Liver (tissue), 9 donors: Measurements from ENCODE around the gene TMEM117. TPM values are rescaled to one million over a fixed set of nuclear protein-coding genes. Genes with fewer than 3 reads are reported as not detected.

Experiments used
- DNase-seq: peaks from one replicate; pipeline ENCODE4 v3.0.0-alpha.2; 2017; ENCODE audit warnings: low spot score
- H3K27ac ChIP-seq, 2 donors: one replicate each; pipeline ENCODE4 v1.7.0; 2013; ENCODE audit warnings: inconsistent platforms in 2 of 2, low read length in 2 of 2, control low read depth in 1 of 2, low read depth in 1 of 2, mild to moderate bottlenecking in 1 of 2
- H3K27me3 ChIP-seq, 4 donors: one replicate each; pipeline versions ENCODE4 v1.6.1 to v1.7.0; 2013; ENCODE audit warnings: low read length in 3 of 4, inconsistent platforms in 1 of 4, mild to moderate bottlenecking in 1 of 4, moderate library complexity in 1 of 4; ENCODE audit not compliant: control insufficient read depth in 4 of 4, insufficient read depth in 4 of 4
- H3K36me3 ChIP-seq, 4 donors: one replicate each; pipeline versions ENCODE4 v1.6.1 to v1.7.0; 2013; ENCODE audit warnings: low read length in 3 of 4, mild to moderate bottlenecking in 3 of 4, low read depth in 1 of 4, moderate library complexity in 1 of 4; ENCODE audit not compliant: control insufficient read depth in 4 of 4, insufficient read depth in 3 of 4
- H3K4me1 ChIP-seq, 4 donors: one replicate each; pipeline versions ENCODE4 v1.6.1 to v1.7.0; 2013; ENCODE audit warnings: low read length in 3 of 4, mild to moderate bottlenecking in 3 of 4, moderate library complexity in 1 of 4; ENCODE audit not compliant: control insufficient read depth in 4 of 4, insufficient read depth in 4 of 4
- H3K4me3 ChIP-seq, 3 donors: one replicate each; pipeline versions ENCODE4 v1.6.1 to v1.7.0; 2013; ENCODE audit warnings: low read length in 3 of 3, control low read depth in 1 of 3, low read depth in 1 of 3, mild to moderate bottlenecking in 1 of 3
- H3K9ac ChIP-seq, 2 donors: one replicate each; pipeline ENCODE4 v1.7.0; 2013; ENCODE audit warnings: low read length in 2 of 2, mild to moderate bottlenecking in 2 of 2, moderate library complexity in 2 of 2, control low read depth in 1 of 2, low read depth in 1 of 2
- H3K9me3 ChIP-seq, 4 donors: one replicate each; pipeline versions ENCODE4 v1.6.1 to v1.7.0; 2013; ENCODE audit warnings: low read length in 3 of 4; ENCODE audit not compliant: control insufficient read depth in 4 of 4
- ATF3 ChIP-seq: IDR thresholded peaks from 2 replicates; pipeline ENCODE4 v1.6.1; 2016; ENCODE audit warnings: antibody characterized with exemption
- CTCF ChIP-seq: fragments of 150-350 bp; IDR thresholded peaks from 2 replicates; pipeline ENCODE4 v1.5.1; 2017; ENCODE audit warnings: improper control_type of control experiment, low read depth, low read length; ENCODE audit not compliant: missing input control
- EGR1 ChIP-seq, 2 donors: IDR thresholded peaks; 2 replicates each; pipeline ENCODE4 v1.6.1; 2016 to 2018; ENCODE audit warnings: antibody characterized with exemption in 2 of 2, low read depth in 2 of 2
- FOXA1 ChIP-seq: IDR thresholded peaks from 2 replicates; pipeline ENCODE4 v1.6.1; 2016; ENCODE audit warnings: antibody characterized with exemption
- FOXA2 ChIP-seq: IDR thresholded peaks from 2 replicates; pipeline ENCODE4 v1.6.1; 2016; ENCODE audit warnings: antibody characterized with exemption
- GABPA ChIP-seq, 2 donors: IDR thresholded peaks in 1 of 2; conservative IDR thresholded peaks in 1 of 2; 2 replicates each; pipeline ENCODE4 v1.6.1; 2016; ENCODE audit warnings: antibody characterized with exemption in 2 of 2, mild to moderate bottlenecking in 1 of 2, moderate library complexity in 1 of 2
- HNF4A ChIP-seq, 2 donors: conservative IDR thresholded peaks; 2 replicates each; pipeline ENCODE4 v1.6.1; 2016; ENCODE audit warnings: antibody characterized with exemption in 2 of 2, mild to moderate bottlenecking in 2 of 2
- HNF4G ChIP-seq: IDR thresholded peaks from 2 replicates; pipeline ENCODE4 v1.6.1; 2016; ENCODE audit warnings: antibody characterized with exemption
- JUND ChIP-seq, 2 donors: IDR thresholded peaks; 2 replicates each; pipeline ENCODE4 v1.6.1; 2016; ENCODE audit warnings: antibody characterized with exemption in 2 of 2
- MAX ChIP-seq: IDR thresholded peaks from 2 replicates; pipeline ENCODE4 v1.6.1; 2016; ENCODE audit warnings: antibody characterized with exemption
- NR2F2 ChIP-seq: IDR thresholded peaks from 2 replicates; pipeline ENCODE4 v1.6.1; 2016; ENCODE audit warnings: antibody characterized with exemption
- RAD21 ChIP-seq, 2 donors: IDR thresholded peaks; 2 replicates each; pipeline ENCODE4 v1.6.1; 2016; ENCODE audit warnings: antibody characterized with exemption in 2 of 2, mild to moderate bottlenecking in 2 of 2
- REST ChIP-seq: IDR thresholded peaks from 2 replicates; pipeline ENCODE4 v1.6.1; 2016; ENCODE audit warnings: antibody characterized with exemption, mild to moderate bottlenecking
- RXRA ChIP-seq, 2 donors: IDR thresholded peaks; 2 replicates each; pipeline ENCODE4 v1.6.1; 2017 to 2018; ENCODE audit warnings: antibody characterized with exemption in 2 of 2, mild to moderate bottlenecking in 1 of 2
- SP1 ChIP-seq: IDR thresholded peaks from 2 replicates; pipeline ENCODE4 v1.6.1; 2018; ENCODE audit warnings: antibody characterized with exemption, mild to moderate bottlenecking
- TAF1 ChIP-seq: conservative IDR thresholded peaks from 2 replicates; pipeline ENCODE4 v1.6.1; 2016; ENCODE audit warnings: antibody characterized with exemption, mild to moderate bottlenecking
- YY1 ChIP-seq: IDR thresholded peaks from 2 replicates; pipeline ENCODE4 v1.6.1; 2016; ENCODE audit warnings: antibody characterized with exemption, mild to moderate bottlenecking
- ZBTB33 ChIP-seq: IDR thresholded peaks from 2 replicates; pipeline ENCODE4 v1.6.1; 2016; ENCODE audit warnings: antibody characterized with exemption
- WGBS: extraction: QIAGEN DNeasy Blood & Tissue Kit; methylation state at CpG from one replicate; pipeline ENCODE4 v1.1.7; 2013; 5-methylcytosine and 5-hydroxymethylcytosine counted together
- polyA plus RNA-seq, 2 donors: library from polyadenylated mRNA; stranded (reverse) in 1 of 2; unstranded in 1 of 2; fragments of 200-250 nt in 1 of 2; fragments of >200 nt in 1 of 2; fragmentation: Nextera tagmentation in 1 of 2; extraction: Ambion mirVana in 1 of 2; gene quantifications; one replicate each; pipeline versions ENCODE4 v1.2.1 to v1.2.3, GENCODE V29; 2013 to 2015
- total RNA-seq, 2 donors: library from RNA; depleted of rRNA; stranded (reverse); fragments of >200 nt; gene quantifications; one replicate each; pipeline ENCODE4 v1.2.3, GENCODE V29; 2014
- donor health status: healthy.
- donor health status: healthy.
- donor health status: healthy.
- donor health status: healthy.
- donor health status: healthy.

Gene TMEM117
- total and polyA plus RNA-seq, 4 donors, result 2.0 to 5.9 (median 3.9) TPM

- no peak overlapping the region for H3K9ac ChIP-seq
- H3K27ac ChIP-seq, result no peak overlapping the region
- peaks cover 0 to 2% (median 0%) of the 10 kb centered on the region in 4 donors for H3K36me3 ChIP-seq
- no peak for DNase-seq
- TF ChIP-seq RAD21 (IDR thresholded peaks at IDR 0.05) (peak in 1 of 2 donors; percentile 24), JUND (IDR thresholded peaks at IDR 0.05) (no peak)
- H3K27me3 ChIP-seq, result no peaks in the 10 kb centered on the region
- H3K4me3 ChIP-seq, result no peak overlapping the region
- H3K9me3 ChIP-seq, result no peaks in the 10 kb centered on the region
- H3K4me1 ChIP-seq, result no peaks in the 10 kb centered on the region
- 77% methylated on average over 3 of the region's 3 CpGs for WGBS
Measured at GRCh38 chr12:43914923-43915468, 79.1 kb downstream of the TMEM117 start.

- Histone ChIP-seq H3K4me1 (no peaks in the 10 kb centered on the region), H3K27ac (no peak overlapping the region), H3K36me3 (peaks cover 0 to 2% (median 0%) of the 10 kb centered on the region in 4 donors), H3K27me3 (no peaks in the 10 kb centered on the region), H3K9me3 (no peaks in the 10 kb centered on the region), H3K9ac (no peak overlapping the region), H3K4me3 (no peak overlapping the region)
- TF ChIP-seq ZBTB33 (no peak), REST (no peak), YY1 (no peak), MAX (no peak), GABPA (IDR thresholded peaks at IDR 0.05 in 1 of 2, conservative IDR thresholded peaks at IDR 0.05 in 1 of 2) (no peak), JUND (IDR thresholded peaks at IDR 0.05) (no peak), FOXA2 (no peak), EGR1 (IDR thresholded peaks at IDR 0.05; ENCODE audit: low read depth in 2 of 2) (no peak), ATF3 (no peak), TAF1 (no peak), HNF4A (conservative IDR thresholded peaks at IDR 0.05) (no peak), HNF4G (no peak), CTCF (no peak), RXRA (IDR thresholded peaks at IDR 0.05) (no peak), FOXA1 (no peak), SP1 (no peak), RAD21 (IDR thresholded peaks at IDR 0.05) (no peak), NR2F2 (no peak)
- WGBS, result 76% methylated on average over 2 of the region's 2 CpGs
- no peak for DNase-seq
Measured at GRCh38 chr12:43917896-43918295, 82.0 kb downstream of the TMEM117 start.
